SK-N-MC (cell line): Measurements from ENCODE around the gene FBXO44.

ENCODE experiments used
- EZH2 ChIP-seq: fragments of 200-600 bp; sonication (generic); IDR thresholded peaks from one replicate; pipeline ENCODE4 v1.6.1; 2017; ENCODE audit warnings: antibody characterized with exemption
- FOXP2 ChIP-seq: optimal IDR thresholded peaks from 2 replicates; pipeline ENCODE3; 2011; ENCODE audit warnings: mild to moderate bottlenecking, moderate library complexity; ENCODE audit not compliant: insufficient read depth; ENCODE audit errors: extremely low read length, control extremely low read depth
- POLR2AphosphoS5 ChIP-seq: IDR thresholded peaks from 2 replicates; pipeline ENCODE4 v1.6.1; 2012; ENCODE audit warnings: mild to moderate bottlenecking, low read depth, low read length, borderline replicate concordance

- no peak for TF ChIP-seq POLR2AphosphoS5
- TF ChIP-seq EZH2: no peak
- no peak for TF ChIP-seq FOXP2
Observed at GRCh38 chr1:11623702-11624101, 31.0 kb upstream of the FBXO44 start.
